Ascending aorta (tissue), 2 donors: ENCODE results near the gene PLA2G4A. TPM values are rescaled to one million over a fixed set of nuclear protein-coding genes. Genes with fewer than 3 reads are reported as not detected.

Experiments
- DNase-seq, 2 donors: peaks; one replicate each; pipeline ENCODE4 v3.0.0-alpha.2; 2019; ENCODE audit warnings: low spot score in 2 of 2
- H3K27ac ChIP-seq, 2 donors: fragments of 200-600 bp; sonication (generic); one replicate each; pipeline ENCODE4 v1.5.1; 2016 to 2017; ENCODE audit warnings: mild to moderate bottlenecking in 1 of 2
- H3K27me3 ChIP-seq: fragments of 200-600 bp; sonication (generic); one replicate; pipeline ENCODE4 v1.5.1; 2017
- H3K36me3 ChIP-seq, 2 donors: fragments of 200-600 bp; sonication (generic); one replicate each; pipeline ENCODE4 v1.5.1; 2016
- H3K4me1 ChIP-seq, 2 donors: fragments of 200-600 bp; sonication (generic); one replicate each; pipeline ENCODE4 v1.5.1; 2016 to 2017; ENCODE audit warnings: mild to moderate bottlenecking in 1 of 2
- H3K4me3 ChIP-seq, 2 donors: fragments of 200-600 bp; sonication (generic); one replicate each; pipeline ENCODE4 v1.5.1; 2016 to 2017; ENCODE audit warnings: mild to moderate bottlenecking in 1 of 2
- H3K9me3 ChIP-seq, 2 donors: fragments of 200-600 bp; sonication (generic); one replicate each; pipeline ENCODE4 v1.5.1; 2016
- intact Hi-C: fragments of 100-400 bp; cut with DNase I; formaldehyde crosslinking; loops from one replicate; pipeline ENCODE4 v1.15.1; 2023
- total RNA-seq: library from RNA; depleted of rRNA; stranded (reverse); fragments of >200 nt; gene quantifications from one replicate; pipeline ENCODE4 v1.1.0, GENCODE V29; 2016
- TF ChIP-seq, protein P1 (sequence below), 3 experiments: fragments of 200-600 bp in 2 of 3; fragments of 450-650 bp in 1 of 3; sonication (generic) in 2 of 3; IDR thresholded peaks; one replicate each; pipeline ENCODE4 v1.5.1; 2016 to 2019; ENCODE audit warnings: antibody characterized with exemption in 3 of 3, mild to moderate bottlenecking in 1 of 3, moderate library complexity in 1 of 3

The PLA2G4A gene
- total RNA-seq, 1 donor from 2014 or later: 0.75 TPM

GRCh38 chr1:186996816-186997215, 168.1 kb downstream of the PLA2G4A start:
- H3K9me3 ChIP-seq: no peaks in the 10 kb centered on the region
- TF ChIP-seq, protein P1, sequence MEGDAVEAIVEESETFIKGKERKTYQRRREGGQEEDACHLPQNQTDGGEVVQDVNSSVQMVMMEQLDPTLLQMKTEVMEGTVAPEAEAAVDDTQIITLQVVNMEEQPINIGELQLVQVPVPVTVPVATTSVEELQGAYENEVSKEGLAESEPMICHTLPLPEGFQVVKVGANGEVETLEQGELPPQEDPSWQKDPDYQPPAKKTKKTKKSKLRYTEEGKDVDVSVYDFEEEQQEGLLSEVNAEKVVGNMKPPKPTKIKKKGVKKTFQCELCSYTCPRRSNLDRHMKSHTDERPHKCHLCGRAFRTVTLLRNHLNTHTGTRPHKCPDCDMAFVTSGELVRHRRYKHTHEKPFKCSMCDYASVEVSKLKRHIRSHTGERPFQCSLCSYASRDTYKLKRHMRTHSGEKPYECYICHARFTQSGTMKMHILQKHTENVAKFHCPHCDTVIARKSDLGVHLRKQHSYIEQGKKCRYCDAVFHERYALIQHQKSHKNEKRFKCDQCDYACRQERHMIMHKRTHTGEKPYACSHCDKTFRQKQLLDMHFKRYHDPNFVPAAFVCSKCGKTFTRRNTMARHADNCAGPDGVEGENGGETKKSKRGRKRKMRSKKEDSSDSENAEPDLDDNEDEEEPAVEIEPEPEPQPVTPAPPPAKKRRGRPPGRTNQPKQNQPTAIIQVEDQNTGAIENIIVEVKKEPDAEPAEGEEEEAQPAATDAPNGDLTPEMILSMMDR (IDR thresholded peaks at IDR 0.05): no peak
- DNase-seq: no peak
- H3K4me3 ChIP-seq: no peak overlapping the region
- H3K36me3 ChIP-seq: no peaks in the 10 kb centered on the region
- H3K27ac ChIP-seq: no peak overlapping the region
- H3K4me1 ChIP-seq: no peaks in the 10 kb centered on the region
- intact Hi-C loops: no loop called here
- H3K27me3 ChIP-seq: no peaks in the 10 kb centered on the region

- H3K4me1 ChIP-seq: no peaks in the 10 kb centered on the region
- no peak for DNase-seq
- TF ChIP-seq, protein P1 (IDR thresholded peaks at IDR 0.05): no peak
- H3K27ac ChIP-seq: no peak overlapping the region
- H3K9me3 ChIP-seq: no peaks in the 10 kb centered on the region
- H3K36me3 ChIP-seq: no peaks in the 10 kb centered on the region
- intact Hi-C loops: no loop called here
- H3K27me3 ChIP-seq: no peaks in the 10 kb centered on the region
- H3K4me3 ChIP-seq: no peak overlapping the region
Observed at GRCh38 chr1:186997877-186998276, 169.1 kb downstream of the PLA2G4A start.

DNA sequence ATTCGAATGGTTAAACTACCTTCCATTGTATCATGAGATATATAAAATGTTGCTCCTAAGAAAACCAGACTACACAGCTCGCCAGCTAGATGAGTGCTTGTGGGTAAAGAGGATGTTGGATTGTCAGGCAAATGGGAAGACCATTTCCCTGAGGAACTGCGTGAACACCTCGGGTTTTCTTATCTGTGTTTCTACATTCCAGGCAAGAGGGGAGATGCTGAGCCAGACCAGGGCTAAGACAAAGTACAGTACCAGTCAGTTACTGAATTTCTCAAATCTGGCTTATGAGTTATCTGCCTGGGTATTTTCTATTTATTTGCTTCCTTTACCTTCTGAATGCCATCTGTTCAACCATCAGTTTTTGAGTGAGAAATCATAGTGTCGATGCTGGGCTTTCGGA, 170.8 kb downstream of the PLA2G4A start:
- Histone ChIP-seq H3K27me3 (no peaks in the 10 kb centered on the region), H3K9me3 (no peaks in the 10 kb centered on the region), H3K4me3 (no peak overlapping the region), H3K36me3 (no peaks in the 10 kb centered on the region), H3K4me1 (no peaks in the 10 kb centered on the region), H3K27ac (no peak overlapping the region)
- intact Hi-C loops: no loop called here
- TF ChIP-seq, protein P1 (IDR thresholded peaks at IDR 0.05): no peak
- DNase-seq: no peak

- intact Hi-C loops: no loop called here
- no peaks in the 10 kb centered on the region for H3K27me3 ChIP-seq
Observed at GRCh38 chr1:187001198-187001889, 172.6 kb downstream of the PLA2G4A start.

GRCh38 chr1:187003353-187003752, 174.6 kb downstream of the PLA2G4A start:
- Histone ChIP-seq H3K27ac (no peak overlapping the region), H3K4me3 (no peak overlapping the region), H3K36me3 (no peaks in the 10 kb centered on the region), H3K27me3 (no peaks in the 10 kb centered on the region), H3K4me1 (no peaks in the 10 kb centered on the region), H3K9me3 (no peaks in the 10 kb centered on the region)
- DNase-seq: no peak
- intact Hi-C loops: no loop called here
- TF ChIP-seq, protein P1 (IDR thresholded peaks at IDR 0.05): no peak

More at GRCh38 chr1:187001198-187001889, 172.6 kb downstream of the PLA2G4A start:
- Histone ChIP-seq H3K4me1 (no peaks in the 10 kb centered on the region), H3K9me3 (no peaks in the 10 kb centered on the region), H3K4me3 (no peak overlapping the region), H3K36me3 (no peaks in the 10 kb centered on the region), H3K27ac (no peak overlapping the region)
- TF ChIP-seq, protein P1 (IDR thresholded peaks at IDR 0.05): no peak
- no peak for DNase-seq
